Pons (tissue), 1 donor: ENCODE results near the gene MAP2.
A peak's percentile ranks its signal among the peaks of the same experiment; 100 is the strongest.

Experiments used
- DNase-seq: peaks from one replicate; pipeline ENCODE4 v3.0.0-alpha.2; 2016; ENCODE audit warnings: low spot score

The MAP2 gene

DNA sequence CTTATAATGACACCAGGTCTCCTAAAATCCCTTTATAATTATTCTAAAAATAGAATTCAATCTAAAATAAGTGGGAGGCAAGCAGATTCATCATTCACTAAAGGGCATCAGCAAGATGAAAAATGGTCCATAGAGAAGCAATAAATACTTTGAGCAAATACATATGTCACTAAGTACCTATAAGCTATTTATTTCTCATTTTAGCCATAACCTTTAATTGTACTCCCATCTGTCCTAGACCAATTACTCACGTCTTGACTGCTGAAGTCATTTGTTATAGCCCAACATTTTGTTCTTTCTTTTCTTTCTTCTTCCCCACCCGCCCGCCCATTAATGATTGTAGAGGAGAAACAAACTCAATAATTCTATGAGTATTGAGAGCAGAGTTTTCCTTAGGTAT is 105.7 kb downstream of the MAP2 start:
- no peak for DNase-seq

DNA sequence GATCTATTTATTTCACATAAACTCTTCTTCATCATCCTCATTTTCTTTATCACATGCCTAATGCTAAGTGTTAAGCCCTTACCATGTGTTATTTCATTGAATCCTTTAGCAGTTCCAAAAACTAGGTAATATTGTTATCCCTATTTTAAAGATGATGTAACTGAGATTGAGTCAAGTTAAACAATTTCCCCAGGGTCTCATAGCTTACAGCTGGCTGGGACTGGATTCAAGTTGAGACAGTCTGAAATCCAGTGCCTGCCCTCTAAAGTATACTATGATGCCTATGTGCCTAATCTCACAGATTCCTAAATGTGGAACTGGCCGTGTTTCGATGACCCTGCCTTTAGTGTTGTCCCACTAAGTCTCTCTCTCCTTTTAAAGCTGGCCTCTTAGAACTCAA is 108.5 kb downstream of the MAP2 start:
- no peak for DNase-seq

DNA sequence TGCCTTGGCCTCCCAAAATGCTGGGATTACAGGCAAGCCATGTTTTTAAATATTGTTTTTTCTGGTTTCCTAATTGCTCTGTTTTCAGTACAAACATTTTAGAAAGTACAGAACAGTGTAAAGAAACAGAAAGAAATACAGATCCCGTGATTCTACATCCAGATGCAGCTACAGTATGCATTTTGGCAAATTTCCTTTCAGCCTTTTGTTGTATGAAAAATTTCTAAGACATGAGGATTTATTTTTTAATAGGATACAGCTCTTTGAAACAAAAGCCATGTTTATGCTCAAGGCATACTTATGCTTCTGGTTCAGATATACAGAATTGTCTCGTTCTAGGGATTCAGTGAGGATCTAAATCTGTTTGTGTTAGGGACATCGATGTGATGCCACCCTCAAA is 109.5 kb downstream of the MAP2 start:
- no peak for DNase-seq

DNA sequence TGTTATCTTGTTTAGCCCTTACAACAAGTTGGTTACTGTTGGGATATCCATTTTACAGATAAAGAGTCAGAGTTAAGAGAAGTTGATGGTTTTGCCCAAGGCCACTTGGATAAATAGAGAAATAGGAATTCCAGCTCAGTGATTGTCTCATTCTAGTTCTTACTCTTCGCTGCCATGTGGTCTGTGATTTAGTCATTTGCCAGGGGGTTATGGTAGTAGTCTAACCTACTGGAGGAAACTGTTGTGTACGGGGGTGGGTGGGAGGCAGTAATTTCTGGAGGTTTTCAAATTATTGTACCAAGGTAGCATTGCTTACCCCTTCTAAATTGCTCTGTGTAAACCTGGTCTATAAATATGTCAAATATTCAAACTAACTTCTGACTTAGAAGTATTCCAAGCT is 110.4 kb downstream of the MAP2 start:
- DNase-seq, result no peak

DNA sequence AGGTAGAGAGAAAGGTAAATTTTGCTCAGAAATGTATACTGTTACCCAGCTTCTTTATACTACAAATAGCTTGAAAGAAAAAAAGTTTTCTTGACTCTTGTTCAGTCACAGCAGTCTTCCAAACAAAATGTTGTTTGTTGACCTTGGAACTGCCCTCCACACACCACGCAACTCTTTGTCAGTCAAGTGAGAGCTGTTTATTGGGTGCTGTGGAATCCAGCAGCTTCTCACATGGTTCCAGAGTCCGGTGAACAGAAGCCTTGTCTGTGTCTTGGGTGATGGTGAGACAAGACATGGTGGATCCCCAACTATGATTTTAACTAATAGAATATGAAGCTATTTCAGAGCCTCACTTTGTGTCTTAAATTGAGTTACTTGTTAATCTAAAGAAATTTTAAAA is 112.5 kb downstream of the MAP2 start:
- peak; percentile 26 for DNase-seq

DNA sequence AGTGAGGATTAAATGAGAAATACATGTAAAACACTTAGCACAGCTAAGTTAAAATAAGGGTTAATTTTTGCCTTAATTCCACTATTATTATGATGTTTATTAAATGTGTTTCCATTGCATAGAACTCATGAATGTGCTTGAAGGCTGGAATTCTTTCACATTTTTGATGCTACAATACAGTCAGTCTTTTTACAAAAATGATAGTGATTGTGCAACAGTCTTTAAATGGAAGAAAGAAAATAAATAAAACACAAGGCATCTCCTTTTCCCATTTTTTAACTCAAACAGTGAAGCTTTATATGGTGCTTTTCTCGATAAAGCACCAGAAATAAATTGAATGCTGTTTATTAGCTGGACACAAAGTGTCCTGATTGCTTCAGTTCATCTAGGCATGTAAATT is 123.9 kb downstream of the MAP2 start:
- DNase-seq, result no peak

DNA sequence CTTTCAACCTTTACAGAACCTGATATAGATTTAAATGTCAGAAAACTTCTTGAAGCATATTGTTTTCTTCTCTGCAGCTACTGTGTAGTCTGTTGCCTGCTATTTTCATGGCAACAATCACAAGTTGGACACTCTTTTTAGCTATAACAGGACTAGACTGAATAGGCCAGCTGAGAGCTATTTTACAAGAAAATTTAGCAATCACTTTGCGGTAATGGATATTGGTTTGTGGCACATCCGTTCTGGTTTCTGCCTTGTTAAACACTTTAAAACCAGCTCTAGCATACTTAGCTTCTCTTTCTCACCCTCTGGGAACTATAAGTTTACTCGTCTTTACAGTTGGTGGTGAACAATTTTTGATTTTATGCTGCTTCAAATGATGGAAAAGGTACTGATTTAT is 125.7 kb downstream of the MAP2 start:
- no peak for DNase-seq

DNA sequence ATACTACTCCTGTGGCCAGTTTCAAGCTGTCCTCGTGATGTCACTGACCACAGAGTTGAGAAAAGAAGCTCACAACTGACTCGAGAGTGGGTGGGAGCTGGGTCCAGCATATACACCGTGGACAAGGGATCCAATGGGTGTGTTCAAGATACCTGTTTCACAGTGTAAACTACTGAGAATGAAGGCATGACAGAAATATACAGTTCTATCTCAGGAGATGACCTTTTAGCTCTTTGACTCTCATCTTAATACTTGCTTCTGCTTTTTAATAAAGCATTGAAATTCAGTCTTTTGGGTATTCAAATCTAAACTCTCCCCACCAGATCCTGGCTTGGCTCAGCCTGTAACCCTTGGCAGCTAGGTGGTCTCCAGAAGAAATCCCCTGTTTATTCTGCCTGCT is 130.1 kb downstream of the MAP2 start:
- DNase-seq, result no peak

DNA sequence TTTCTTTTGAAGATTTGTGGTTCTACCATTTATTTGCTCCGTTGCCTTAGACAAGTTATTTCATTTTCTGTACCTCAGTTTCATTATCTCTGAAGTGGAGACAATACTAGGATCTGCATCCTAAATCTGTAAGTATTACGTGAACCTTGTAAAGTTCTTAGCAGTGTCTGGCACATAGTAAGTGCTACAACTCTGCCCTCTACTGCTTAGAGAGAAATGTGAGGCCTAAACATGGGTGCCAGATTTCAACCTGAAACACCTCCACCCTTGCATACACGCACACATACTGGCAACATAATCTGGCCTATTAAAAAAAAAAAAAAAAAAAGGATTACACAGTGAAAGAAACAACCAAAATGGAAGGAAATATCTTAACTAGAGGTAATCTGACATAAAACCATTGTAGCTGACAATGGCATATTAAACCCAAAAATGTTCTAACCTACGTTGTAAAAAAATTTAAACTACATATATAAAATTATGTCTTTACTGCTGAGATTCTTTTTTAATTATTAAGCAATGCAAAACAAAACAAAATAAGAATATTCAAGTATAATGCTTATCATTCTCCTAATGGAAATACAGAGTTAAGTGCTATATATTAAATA is 132.6 kb downstream of the MAP2 start:
- peak; percentile 47 for DNase-seq

DNA sequence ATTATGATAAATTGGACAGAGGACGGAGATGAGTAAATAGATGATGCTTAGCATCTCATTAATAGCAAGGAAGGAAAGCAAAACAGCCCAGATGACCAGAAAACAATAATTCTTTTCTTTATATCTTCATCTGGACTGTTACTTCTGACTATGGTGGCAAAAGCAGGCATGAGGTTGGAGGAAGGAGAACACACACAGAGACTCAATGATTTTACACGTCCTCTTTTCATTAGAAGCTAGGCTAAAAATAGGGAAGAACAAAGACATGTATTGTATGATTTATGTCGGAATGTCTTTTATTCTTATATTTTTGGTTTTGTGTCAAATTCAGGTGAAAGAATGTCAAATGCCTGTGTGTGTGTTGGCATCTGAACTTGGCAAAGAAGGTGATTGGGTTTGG is 137.1 kb downstream of the MAP2 start:
- DNase-seq, result no peak

DNA sequence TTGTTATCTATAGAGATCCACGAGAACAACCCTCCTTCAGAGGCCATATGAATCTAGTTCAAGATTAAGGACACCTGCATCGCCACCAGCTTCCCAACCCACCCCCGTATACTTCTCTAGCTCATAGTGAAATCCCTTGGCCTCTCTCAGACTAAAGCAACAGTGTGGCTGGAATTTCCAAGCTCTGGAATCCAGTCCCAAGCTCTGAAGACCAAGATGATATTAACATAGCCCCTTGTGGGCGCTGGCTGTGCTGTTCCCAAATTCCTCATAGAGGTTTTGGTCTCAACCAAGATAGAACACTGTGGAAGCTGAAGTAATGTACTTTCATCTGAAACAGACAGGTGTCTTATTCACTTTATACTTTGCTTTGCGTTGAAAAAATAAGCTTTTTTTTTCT is 139.6 kb downstream of the MAP2 start:
- DNase-seq, result no peak

DNA sequence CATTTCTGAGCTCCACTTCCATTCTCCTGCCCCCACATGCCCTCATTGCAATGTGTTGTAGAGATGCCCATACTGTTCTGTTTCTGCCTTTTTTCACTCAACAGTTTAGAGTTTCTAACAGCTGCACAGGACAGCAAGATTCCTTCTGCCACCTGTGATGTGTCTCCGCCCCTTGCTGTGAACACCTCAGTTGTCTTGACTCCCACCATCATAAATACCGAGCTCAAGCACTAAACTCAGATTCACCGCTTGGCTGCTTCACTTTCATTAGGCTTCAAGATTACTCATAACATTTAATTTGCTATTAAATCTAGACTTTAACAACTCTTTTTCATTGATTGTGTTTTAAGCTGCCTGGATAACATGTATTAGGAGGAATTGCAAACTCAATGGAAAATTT is 141.0 kb downstream of the MAP2 start:
- no peak for DNase-seq

DNA sequence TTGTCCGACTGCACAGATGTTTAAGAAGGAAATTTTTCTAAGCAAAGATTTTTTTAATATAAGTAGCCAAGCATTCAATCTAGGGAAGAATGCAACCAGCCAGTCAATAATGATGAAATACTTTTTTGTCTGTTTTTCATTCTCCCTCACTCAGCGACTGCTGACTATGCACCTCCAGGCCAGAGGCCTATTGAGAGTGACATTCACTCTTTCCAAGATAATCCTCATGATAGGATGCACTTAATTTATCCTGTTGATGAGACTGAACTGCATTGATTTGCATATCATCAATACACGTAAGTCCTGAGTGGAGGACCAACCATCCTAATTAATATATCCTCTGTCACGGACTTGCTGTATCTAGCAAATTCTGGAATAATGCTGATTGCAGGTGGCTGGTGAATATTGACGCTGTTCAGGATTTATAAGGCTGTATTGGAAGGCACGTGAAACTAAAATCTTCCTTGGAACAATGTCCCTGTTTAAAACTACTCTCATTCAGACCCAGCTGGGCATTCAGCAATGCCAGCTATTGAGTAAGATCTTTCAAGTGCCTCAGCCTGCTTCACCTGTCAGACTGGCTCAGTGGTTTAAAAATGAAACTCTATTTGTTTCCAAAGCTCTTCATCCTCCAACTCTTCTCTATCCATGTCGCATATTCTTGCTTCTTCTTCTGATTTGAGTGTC is 142.2 kb downstream of the MAP2 start:
- DNase-seq, result peak; percentile 33

DNA sequence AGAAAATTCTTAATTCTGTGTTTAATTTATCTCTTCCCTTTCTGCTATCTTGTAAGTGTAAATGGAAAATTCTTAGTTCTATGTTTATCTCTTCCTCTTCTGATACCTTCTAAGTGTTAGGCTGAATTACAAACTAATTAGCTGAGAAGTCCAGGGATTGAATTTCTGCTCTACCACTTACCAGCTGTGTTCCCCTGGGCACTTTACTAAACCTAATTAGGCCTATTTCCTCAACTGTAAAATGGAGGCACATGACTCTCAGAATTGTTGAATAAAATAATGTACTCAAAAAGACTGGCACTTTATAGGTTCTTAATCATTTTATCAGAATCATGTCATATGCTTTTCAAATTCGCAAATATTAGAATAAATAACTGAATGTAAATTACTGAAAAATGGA is 146.3 kb downstream of the MAP2 start:
- no peak for DNase-seq

DNA sequence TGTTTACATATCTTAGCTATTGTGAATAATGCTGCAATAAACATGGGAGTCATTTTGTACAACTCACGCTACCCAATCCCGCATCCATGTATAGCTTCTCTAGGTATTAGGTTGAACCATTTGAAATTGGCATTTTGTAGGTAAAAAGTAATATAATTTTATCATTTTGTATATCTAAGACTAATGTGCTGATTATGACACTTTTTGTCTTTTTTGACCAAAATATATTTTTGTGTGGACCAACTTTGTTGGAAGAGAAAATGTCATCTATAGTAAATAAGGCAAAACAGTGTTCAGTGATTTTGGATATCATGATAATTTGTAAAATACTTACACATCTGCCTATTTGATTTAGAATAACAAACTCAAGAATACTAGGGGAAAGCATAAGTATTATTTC is 150.7 kb downstream of the MAP2 start:
- no peak for DNase-seq

DNA sequence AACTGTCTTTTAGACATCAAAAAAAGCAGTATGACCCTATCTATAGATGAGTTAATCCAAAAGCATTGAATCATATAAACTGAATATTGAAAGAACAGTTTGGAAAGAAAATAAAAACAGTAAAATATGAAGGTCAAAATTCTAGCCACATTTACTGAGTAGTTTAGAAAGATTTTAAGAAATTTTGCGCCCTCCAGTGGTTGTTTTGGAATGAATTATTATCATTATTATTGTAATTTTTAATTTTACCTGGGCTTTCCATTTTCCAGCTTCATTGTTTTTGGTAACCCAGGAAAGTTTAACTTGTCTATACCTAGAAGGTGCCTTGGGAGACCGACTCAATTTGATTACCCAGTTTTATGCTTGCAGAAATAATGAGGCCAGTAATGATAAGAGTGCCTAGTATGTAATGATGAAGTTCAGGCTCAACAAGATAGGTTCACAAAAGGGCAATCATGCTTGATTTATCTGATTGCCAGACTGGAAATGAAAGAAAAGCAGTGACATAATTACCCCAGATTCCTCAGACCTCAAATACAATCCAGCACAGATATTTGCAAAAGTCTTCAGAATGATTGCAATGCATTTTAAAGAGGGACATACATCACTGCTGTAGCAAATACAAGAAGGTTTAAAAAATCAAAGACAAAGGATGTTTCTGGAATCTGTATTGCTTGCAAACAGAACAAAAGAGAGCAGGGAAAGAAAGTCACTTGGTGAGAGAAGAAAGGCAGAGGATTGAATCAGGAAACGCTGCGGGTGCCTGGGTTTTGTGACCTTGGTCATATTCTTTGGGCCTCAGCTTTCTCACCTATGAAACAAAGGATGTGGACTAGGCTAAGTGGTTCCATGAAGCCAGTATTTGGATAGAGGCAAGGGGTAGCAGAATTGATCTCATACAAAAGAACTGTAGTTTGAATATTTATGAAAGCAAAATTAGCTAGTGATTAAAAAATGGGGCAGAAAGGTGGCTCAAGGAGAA is 153.8 kb downstream of the MAP2 start:
- DNase-seq, result no peak

DNA sequence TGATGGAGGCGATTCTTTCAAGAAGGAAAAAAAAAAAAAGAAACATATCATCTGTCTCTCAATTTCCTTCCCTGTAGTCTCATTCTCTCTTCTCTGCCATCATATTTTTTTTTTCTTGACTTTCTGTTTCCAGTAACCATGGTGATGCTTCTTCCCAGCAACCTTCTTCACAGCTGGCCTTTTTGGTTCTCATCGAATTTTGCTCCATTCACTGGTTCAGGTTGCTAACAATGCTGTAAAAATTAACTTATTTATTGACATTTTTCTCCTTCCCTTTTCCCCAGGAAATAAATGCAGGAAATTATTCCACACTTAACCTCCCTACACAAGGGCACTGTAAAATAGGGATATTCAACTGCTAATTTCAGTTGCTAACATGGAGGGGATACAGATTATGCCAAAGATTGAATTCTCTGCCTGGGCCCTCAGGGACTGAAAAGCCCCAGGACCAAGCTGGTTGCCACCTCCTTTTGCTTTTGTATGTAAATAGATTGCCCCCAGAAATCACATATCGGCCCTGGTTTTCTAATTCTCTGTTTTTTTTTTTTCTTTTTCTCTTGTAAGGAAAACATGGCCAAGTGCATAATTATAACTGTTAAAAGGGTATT is 154.7 kb downstream of the MAP2 start:
- no peak for DNase-seq

DNA sequence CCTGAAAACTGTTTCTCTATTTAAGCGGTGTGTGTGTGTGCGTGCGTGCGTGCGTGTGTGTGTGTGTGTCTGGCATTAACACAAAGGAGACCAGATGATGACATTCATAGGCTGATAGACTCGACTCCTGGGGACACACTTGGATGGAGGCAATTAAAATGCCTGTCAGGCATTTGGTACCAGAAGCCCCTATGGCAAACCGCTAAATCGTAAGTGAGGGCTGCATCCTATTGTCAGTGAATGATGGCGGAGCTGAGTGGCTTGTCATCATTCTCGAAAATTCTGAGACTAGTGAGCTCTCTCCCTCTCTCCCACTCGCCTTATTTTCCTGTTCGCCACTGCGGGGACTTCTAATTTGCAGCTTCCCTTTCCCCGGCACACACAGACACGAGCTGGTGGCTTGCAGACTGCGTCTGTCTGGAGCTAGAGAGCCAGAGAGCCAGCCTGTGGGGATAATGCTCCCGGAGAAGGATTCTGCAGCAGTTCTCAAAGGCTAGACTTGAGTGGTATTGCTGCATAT is 155.4 kb downstream of the MAP2 start:
- DNase-seq, result peak; percentile 74

DNA sequence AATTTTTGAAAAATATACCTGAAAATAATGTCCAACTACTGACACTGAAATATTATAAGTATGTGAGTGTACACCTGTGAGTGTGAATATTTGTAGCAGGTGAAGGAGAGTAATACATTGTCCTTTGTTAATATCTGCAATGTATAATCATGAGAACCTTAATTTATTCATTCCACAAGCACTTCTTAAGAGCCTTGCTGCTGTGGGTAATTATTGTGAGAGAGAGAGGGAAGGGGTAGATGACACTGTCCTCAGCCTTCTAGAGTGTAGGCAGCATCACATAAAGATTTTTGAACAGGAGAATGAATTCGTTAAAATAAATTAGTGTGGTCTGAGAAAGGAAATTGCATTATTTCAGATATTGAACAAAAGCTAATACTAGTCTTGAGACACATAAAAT is 157.2 kb downstream of the MAP2 start:
- DNase-seq, result no peak

DNA sequence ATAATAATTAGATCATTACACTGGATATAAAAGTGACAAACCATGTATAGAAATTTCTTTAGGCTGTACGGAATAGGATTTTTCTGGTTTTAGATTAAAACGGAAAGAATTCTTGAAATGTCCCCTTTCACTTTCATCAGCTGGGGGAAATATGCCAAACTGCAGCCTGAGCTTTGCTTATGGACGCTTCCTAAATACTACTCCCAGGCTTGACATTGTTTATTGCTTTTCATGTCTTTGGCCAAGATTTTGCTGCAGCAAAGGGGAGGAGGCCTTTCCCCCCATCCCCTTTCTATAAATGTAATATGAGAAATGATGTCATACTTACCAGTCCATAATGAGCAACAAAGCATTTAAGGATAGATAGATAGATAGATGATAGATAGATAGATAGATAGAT is 158.4 kb downstream of the MAP2 start:
- DNase-seq, result no peak

DNA sequence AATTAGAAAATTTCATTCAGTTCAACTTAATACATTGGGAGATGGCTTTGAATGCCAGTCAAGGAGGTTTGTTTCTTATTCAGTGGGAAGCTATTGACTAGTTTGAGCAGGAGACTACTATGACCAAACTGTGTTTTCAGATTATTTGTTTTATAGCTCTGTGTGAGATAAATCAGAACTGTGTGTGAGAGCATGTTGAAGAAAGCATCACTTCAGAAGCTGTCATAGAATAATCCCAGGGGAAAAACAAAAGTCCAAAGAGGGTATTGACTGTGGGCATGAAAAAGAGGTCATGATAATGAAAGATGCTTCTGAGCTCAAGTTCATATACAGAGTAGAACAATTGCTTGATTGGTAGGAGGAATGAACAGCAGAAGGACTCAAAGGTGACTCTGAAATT is 160.6 kb downstream of the MAP2 start:
- no peak for DNase-seq

DNA sequence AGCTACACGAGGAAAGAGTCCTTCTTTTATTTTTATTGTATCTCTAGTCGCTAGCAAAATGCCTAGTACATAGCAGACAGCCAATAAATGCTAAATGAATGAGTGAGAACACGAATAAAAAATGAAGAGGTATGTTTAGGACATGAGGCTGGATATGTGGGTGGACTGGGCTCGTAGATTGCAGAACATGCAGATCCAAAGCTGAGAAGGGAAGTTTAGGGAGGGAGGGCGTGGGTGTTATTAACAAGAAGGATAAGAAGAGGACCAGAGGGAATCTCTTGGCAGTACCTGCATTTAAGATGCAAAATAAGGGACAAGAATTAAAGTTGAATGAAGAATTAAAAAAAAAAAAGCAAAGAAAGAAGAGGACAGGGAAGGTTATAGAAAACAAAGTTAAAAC is 161.1 kb downstream of the MAP2 start:
- DNase-seq, result no peak
